Activated T-cell treated with anti-CD3 and anti-CD28 coated beads, Interleukin-2, amount 50 U/mL, for 72 hours (primary cell): ENCODE measurements around the gene PSMB11. TPM values are rescaled to one million over a fixed set of nuclear protein-coding genes. Genes with fewer than 3 reads are reported as not detected.
A peak's percentile ranks its signal among the peaks of the same experiment; 100 is the strongest.

Experiments
- ATAC-seq, 2 donors: fragments of 150-1000 bp; cut with Tn5 transposase; replicated peaks in 1 of 2; 2 replicates each; pipeline ENCODE4 v1.10.0; 2021; ENCODE audit warnings: moderate library complexity in 2 of 2, mild to moderate bottlenecking in 1 of 2
- DNase-seq, 2 donors: peaks; one replicate each; pipeline ENCODE4 v3.0.0; 2021 to 2022; ENCODE audit warnings: mixed read lengths in 1 of 2
- H3K27ac Mint-ChIP-seq: one replicate; pipeline ENCODE4 v1.8.0; 2022; ENCODE audit warnings: mild to moderate bottlenecking, moderate library complexity, mixed read lengths
- H3K27me3 Mint-ChIP-seq: one replicate; pipeline ENCODE4 v1.8.0; 2022; ENCODE audit warnings: low read depth, mixed read lengths
- H3K36me3 Mint-ChIP-seq, 2 donors: one replicate each; pipeline ENCODE4 v1.8.0; 2022; ENCODE audit warnings: mixed read lengths in 2 of 2, mild to moderate bottlenecking in 1 of 2; ENCODE audit not compliant: insufficient read depth in 2 of 2
- H3K4me1 Mint-ChIP-seq: one replicate; pipeline ENCODE4 v1.8.0; 2022; ENCODE audit warnings: low read depth, mixed read lengths
- H3K4me3 Mint-ChIP-seq, 2 donors: one replicate each; pipeline ENCODE4 v1.8.0; 2022; ENCODE audit warnings: mild to moderate bottlenecking in 2 of 2, mixed read lengths in 2 of 2, moderate library complexity in 2 of 2
- H3K9me3 Mint-ChIP-seq, 2 donors: one replicate each; pipeline ENCODE4 v1.8.0; 2022; ENCODE audit warnings: mixed read lengths in 2 of 2
- total RNA-seq, 2 donors: library from RNA; stranded (reverse); gene quantifications; one replicate each; pipeline ENCODE4 v1.2.3, GENCODE V29; 2022

PSMB11 gene
- total RNA-seq, 2 donors from 2014 or later = not detected

- Mint-ChIP-seq H3K4me3 (no peak overlapping the region), H3K4me1 (peaks cover 15% of the 10 kb centered on the region), H3K27ac (no peak overlapping the region), H3K27me3 (peaks cover 12% of the 10 kb centered on the region), H3K36me3 (no peaks in the 10 kb centered on the region), H3K9me3 (no peaks in the 10 kb centered on the region)
- DNase-seq (no peak), ATAC-seq (no peak)
Observed at GRCh38 chr14:23053426-23053825, 11.4 kb downstream of the PSMB11 start.

- DNase-seq = peak; percentile 47 to 56
- no peak for ATAC-seq
- Mint-ChIP-seq H3K36me3 (peaks cover 0 to 2% of the 10 kb centered on the region in 2 donors), H3K9me3 (no peaks in the 10 kb centered on the region), H3K27ac (no peak overlapping the region), H3K4me3 (no peak overlapping the region), H3K27me3 (peaks cover 12% of the 10 kb centered on the region), H3K4me1 (peaks cover 15% of the 10 kb centered on the region)
Observed at GRCh38 chr14:23054000-23054811, 12.2 kb downstream of the PSMB11 start.

GRCh38 chr14:23055147-23055550, 13.1 kb downstream of the PSMB11 start:
- no peaks in the 10 kb centered on the region for H3K9me3 Mint-ChIP-seq
- no peak for ATAC-seq
- H3K27me3 Mint-ChIP-seq = peaks cover 12% of the 10 kb centered on the region
- H3K4me1 Mint-ChIP-seq = peaks cover 15% of the 10 kb centered on the region
- no peak for DNase-seq
- H3K27ac Mint-ChIP-seq = no peak overlapping the region
- no peak overlapping the region for H3K4me3 Mint-ChIP-seq
- H3K36me3 Mint-ChIP-seq = peaks cover 0 to 5% of the 10 kb centered on the region in 2 donors

GRCh38 chr14:23055621-23056144, 13.7 kb downstream of the PSMB11 start:
- Mint-ChIP-seq H3K27ac (no peak overlapping the region), H3K4me1 (peaks cover 15% of the 10 kb centered on the region), H3K27me3 (peaks cover 12% of the 10 kb centered on the region), H3K4me3 (peak overlapping the region; percentile 75 to 93), H3K9me3 (no peaks in the 10 kb centered on the region), H3K36me3 (peaks cover 0 to 5% of the 10 kb centered on the region in 2 donors)
- ATAC-seq (no peak), DNase-seq (no peak)

GRCh38 chr14:23056145-23056955, 14.3 kb downstream of the PSMB11 start:
- Mint-ChIP-seq H3K9me3 (no peaks in the 10 kb centered on the region), H3K27ac (peak overlapping the region; percentile 3), H3K4me3 (peak overlapping the region; percentile 89 to 93), H3K27me3 (peaks cover 12% of the 10 kb centered on the region), H3K4me1 (peaks cover 15% of the 10 kb centered on the region), H3K36me3 (peaks cover 0 to 10% of the 10 kb centered on the region in 2 donors)
- DNase-seq = peak; percentile 74 to 81
- peak; percentile 63 to 70 for ATAC-seq

- Mint-ChIP-seq H3K27me3 (peaks cover 12% of the 10 kb centered on the region), H3K4me1 (peaks cover 15% of the 10 kb centered on the region), H3K9me3 (no peaks in the 10 kb centered on the region), H3K36me3 (peaks cover under 1 to 12% of the 10 kb centered on the region in 2 donors), H3K27ac (peak within 1 kb of the TSS; percentile 3), H3K4me3 (peak within 1 kb of the TSS; percentile 89 to 93)
- DNase-seq (peak; percentile 77 to 83), ATAC-seq (peak; percentile 72 to 75)
Observed at GRCh38 chr14:23056956-23057756, 15.1 kb downstream of the PSMB11 start, which contains the start of gene CDH24. CDH24 (minus strand) TSS chr14:23057520; CDS start chr14:23055733, 1,787 bp downstream.

- H3K4me3 Mint-ChIP-seq = peak overlapping the region; percentile 79 to 82
- ATAC-seq (peak; percentile 70 to 72), DNase-seq (peak; percentile 86 to 90)
- no peaks in the 10 kb centered on the region for H3K9me3 Mint-ChIP-seq
- peaks cover 15% of the 10 kb centered on the region for H3K4me1 Mint-ChIP-seq
- no peak overlapping the region for H3K27ac Mint-ChIP-seq
- H3K36me3 Mint-ChIP-seq = peaks cover 2 to 14% of the 10 kb centered on the region in 2 donors
- H3K27me3 Mint-ChIP-seq = peaks cover 12% of the 10 kb centered on the region
Observed at GRCh38 chr14:23057757-23058653, 16.0 kb downstream of the PSMB11 start.

GRCh38 chr14:23058654-23059504, 16.9 kb downstream of the PSMB11 start:
- H3K36me3 Mint-ChIP-seq = peaks cover 3 to 20% of the 10 kb centered on the region in 2 donors
- no peaks in the 10 kb centered on the region for H3K9me3 Mint-ChIP-seq
- ATAC-seq (no peak), DNase-seq (no peak)
- H3K4me1 Mint-ChIP-seq = peaks cover 15% of the 10 kb centered on the region
- H3K27me3 Mint-ChIP-seq = peaks cover 12% of the 10 kb centered on the region
- H3K4me3 Mint-ChIP-seq = no peak overlapping the region
- H3K27ac Mint-ChIP-seq = no peak overlapping the region

GRCh38 chr14:23060536-23061260, 18.7 kb downstream of the PSMB11 start:
- ATAC-seq = no peak
- Mint-ChIP-seq H3K36me3 (peaks cover 6 to 25% of the 10 kb centered on the region in 2 donors), H3K27ac (no peak overlapping the region), H3K27me3 (peaks cover 12% of the 10 kb centered on the region), H3K4me3 (no peak overlapping the region), H3K9me3 (no peaks in the 10 kb centered on the region), H3K4me1 (peaks cover 17% of the 10 kb centered on the region)
- no peak for DNase-seq

GRCh38 chr14:23062002-23062401, 20.0 kb downstream of the PSMB11 start:
- H3K4me1 Mint-ChIP-seq = peaks cover 7% of the 10 kb centered on the region
- peaks cover 11 to 31% of the 10 kb centered on the region in 2 donors for H3K36me3 Mint-ChIP-seq
- DNase-seq = no peak
- no peak for ATAC-seq
- H3K27me3 Mint-ChIP-seq = peaks cover 2% of the 10 kb centered on the region
- H3K27ac Mint-ChIP-seq = no peak overlapping the region
- H3K4me3 Mint-ChIP-seq = no peak overlapping the region
- H3K9me3 Mint-ChIP-seq = no peaks in the 10 kb centered on the region
